LNCAP (cell line): ENCODE results near the gene RAB11FIP4.

ENCODE experiments used
- CTCF ChIP-seq: fragments of 450-650 bp; IDR thresholded peaks from 2 replicates; pipeline ENCODE4 v1.5.1; 2017; ENCODE audit warnings: mild to moderate bottlenecking

The RAB11FIP4 gene

GRCh38 chr17:31448467-31449077, 57.1 kb downstream of the RAB11FIP4 start:
- no peak for TF ChIP-seq CTCF

- no peak for TF ChIP-seq CTCF
Measured at GRCh38 chr17:31449111-31449510, 57.6 kb downstream of the RAB11FIP4 start.

- TF ChIP-seq CTCF = no peak
Measured at GRCh38 chr17:31449746-31450145, 58.3 kb downstream of the RAB11FIP4 start.

GRCh38 chr17:31452101-31452500, 60.6 kb downstream of the RAB11FIP4 start:
- TF ChIP-seq CTCF = no peak

- TF ChIP-seq CTCF = no peak
Measured at GRCh38 chr17:31452561-31453110, 61.2 kb downstream of the RAB11FIP4 start.

- no peak for TF ChIP-seq CTCF
Measured at GRCh38 chr17:31453896-31454295, 62.4 kb downstream of the RAB11FIP4 start.

- TF ChIP-seq CTCF = no peak
Measured at GRCh38 chr17:31456814-31457213, 65.3 kb downstream of the RAB11FIP4 start.
